ENCODE data around the gene ABT1. TPM values are rescaled to one million over a fixed set of nuclear protein-coding genes. Genes with fewer than 3 reads are reported as not detected.

Gene ABT1
- polyA plus RNA-seq, 1 of the 3 experiments (the other 2 are of a cell fraction) = 15.4 TPM

DNA sequence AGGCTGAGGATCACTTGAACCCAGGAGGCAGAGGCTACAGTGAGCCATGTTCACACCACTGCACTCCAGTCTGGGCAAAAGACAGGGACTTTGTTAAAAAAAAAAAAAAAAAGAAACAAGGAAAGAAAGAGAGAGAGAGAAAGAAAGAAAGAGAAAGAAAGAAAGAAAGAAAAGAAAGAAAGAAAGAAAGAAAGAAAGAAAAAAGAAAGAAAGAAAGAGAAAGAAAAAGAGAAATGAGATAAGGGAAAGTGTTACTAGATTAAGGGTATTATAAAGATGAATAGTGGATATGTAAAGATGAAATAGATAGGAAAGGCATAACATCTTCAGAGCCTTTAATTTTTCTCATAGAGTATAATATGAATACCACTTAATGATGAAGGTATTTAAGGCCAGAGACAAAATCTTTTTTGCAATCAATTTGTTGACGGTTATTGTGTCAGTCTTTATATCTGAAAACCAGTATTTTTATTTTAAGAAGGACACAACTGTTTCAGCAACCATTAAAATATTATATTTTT is 26.6 kb downstream of the ABT1 start:
- no peak for DNase-seq
- TF ChIP-seq RFX5 (IDR thresholded peaks at IDR 0.05; ENCODE audit: low read length) (no peak), SMC3 (IDR thresholded peaks at IDR 0.05; ENCODE audit: low read depth, low read length) (no peak), CHD2 (IDR thresholded peaks at IDR 0.05; ENCODE audit: low read length, partially characterized antibody) (no peak), TCF12 (IDR thresholded peaks at IDR 0.05) (no peak), GABPA (IDR thresholded peaks at IDR 0.05; ENCODE audit: low read depth) (no peak), ELF1 (IDR thresholded peaks at IDR 0.05) (no peak), RAD21 (IDR thresholded peaks at IDR 0.05; ENCODE audit: low read length) (no peak), TEAD4 (IDR thresholded peaks at IDR 0.05; ENCODE audit: borderline replicate concordance, insufficient read depth) (no peak)
- TF ChIP-seq, protein P1, sequence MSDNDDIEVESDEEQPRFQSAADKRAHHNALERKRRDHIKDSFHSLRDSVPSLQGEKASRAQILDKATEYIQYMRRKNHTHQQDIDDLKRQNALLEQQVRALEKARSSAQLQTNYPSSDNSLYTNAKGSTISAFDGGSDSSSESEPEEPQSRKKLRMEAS (IDR thresholded peaks at IDR 0.05; ENCODE audit: low read depth) = no peak
- TF ChIP-seq, protein P2, sequence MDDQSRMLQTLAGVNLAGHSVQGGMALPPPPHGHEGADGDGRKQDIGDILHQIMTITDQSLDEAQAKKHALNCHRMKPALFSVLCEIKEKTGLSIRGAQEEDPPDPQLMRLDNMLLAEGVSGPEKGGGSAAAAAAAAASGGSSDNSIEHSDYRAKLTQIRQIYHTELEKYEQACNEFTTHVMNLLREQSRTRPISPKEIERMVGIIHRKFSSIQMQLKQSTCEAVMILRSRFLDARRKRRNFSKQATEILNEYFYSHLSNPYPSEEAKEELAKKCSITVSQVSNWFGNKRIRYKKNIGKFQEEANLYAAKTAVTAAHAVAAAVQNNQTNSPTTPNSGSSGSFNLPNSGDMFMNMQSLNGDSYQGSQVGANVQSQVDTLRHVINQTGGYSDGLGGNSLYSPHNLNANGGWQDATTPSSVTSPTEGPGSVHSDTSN (IDR thresholded peaks at IDR 0.05) = no peak
- TF ChIP-seq, protein P3, sequence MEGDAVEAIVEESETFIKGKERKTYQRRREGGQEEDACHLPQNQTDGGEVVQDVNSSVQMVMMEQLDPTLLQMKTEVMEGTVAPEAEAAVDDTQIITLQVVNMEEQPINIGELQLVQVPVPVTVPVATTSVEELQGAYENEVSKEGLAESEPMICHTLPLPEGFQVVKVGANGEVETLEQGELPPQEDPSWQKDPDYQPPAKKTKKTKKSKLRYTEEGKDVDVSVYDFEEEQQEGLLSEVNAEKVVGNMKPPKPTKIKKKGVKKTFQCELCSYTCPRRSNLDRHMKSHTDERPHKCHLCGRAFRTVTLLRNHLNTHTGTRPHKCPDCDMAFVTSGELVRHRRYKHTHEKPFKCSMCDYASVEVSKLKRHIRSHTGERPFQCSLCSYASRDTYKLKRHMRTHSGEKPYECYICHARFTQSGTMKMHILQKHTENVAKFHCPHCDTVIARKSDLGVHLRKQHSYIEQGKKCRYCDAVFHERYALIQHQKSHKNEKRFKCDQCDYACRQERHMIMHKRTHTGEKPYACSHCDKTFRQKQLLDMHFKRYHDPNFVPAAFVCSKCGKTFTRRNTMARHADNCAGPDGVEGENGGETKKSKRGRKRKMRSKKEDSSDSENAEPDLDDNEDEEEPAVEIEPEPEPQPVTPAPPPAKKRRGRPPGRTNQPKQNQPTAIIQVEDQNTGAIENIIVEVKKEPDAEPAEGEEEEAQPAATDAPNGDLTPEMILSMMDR (IDR thresholded peaks at IDR 0.05) = no peak
- Histone ChIP-seq H3K9me2 (no peaks in the 10 kb centered on the region), H3K27ac (ENCODE audit: low read depth in 2 of 2, low read length in 1 of 2) (no peak overlapping the region), H2AFZ (ENCODE audit: low read depth) (no peak overlapping the region), H3K4me1 (ENCODE audit: control insufficient read depth in 1 of 2, insufficient read depth in 2 of 2, low read depth in 1 of 2, low read length in 1 of 2) (no peaks in the 10 kb centered on the region), H4K20me1 (ENCODE audit: insufficient read depth) (no peaks in the 10 kb centered on the region), H3K4me2 (no peak overlapping the region), H3K9me3 (0 out of 2 replicates have a peak, but pooled peaks cover 3% of the 10 kb centered on the region), H3K4me3 (ENCODE audit: low read depth in 2 of 2, low read length in 1 of 2) (no peak overlapping the region), H3K79me2 (ENCODE audit: insufficient read depth) (no peaks in the 10 kb centered on the region), H3K36me3 (replicated peaks in 1 of 2; ENCODE audit: control insufficient read depth in 1 of 2, insufficient read depth in 2 of 2, low read length in 1 of 2) (no peaks in the 10 kb centered on the region), H3F3A (replicated peaks; ENCODE audit: insufficient read depth) (no peaks in the 10 kb centered on the region), H3K9ac (no peak overlapping the region), H3K27me3 (ENCODE audit: insufficient read depth) (no peaks in the 10 kb centered on the region)
- CTCF ChIA-PET = no interaction called here
- 22% methylated on average over 1 of the region's 1 CpG for WGBS (ENCODE audit: low lambda C conversion rate)
- POLR2A ChIA-PET = no interaction called here

DNA sequence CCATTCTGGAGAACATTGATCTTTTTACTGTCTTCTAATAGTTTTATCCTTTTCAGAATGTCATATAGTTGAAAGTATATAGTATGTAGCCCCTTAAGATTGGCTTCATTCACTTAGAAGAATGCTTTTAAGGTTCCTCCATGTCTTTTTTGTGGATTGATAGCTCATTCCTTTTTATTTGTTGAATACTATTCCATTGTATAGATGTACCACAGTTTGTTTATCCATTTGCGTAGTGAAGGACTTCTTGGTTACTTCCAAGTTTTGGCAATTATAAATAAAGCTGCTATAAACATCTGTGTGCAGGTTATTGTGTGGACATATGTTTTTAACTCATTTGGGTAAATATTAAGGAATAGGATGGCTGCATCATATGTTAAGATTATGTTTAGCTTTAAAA is 27.8 kb downstream of the ABT1 start:
- Histone ChIP-seq H3K9me3 (0 out of 2 replicates have a peak, but pooled peaks cover 3% of the 10 kb centered on the region), H3K27me3 (ENCODE audit: insufficient read depth) (no peaks in the 10 kb centered on the region), H3K79me2 (ENCODE audit: insufficient read depth) (no peaks in the 10 kb centered on the region), H3K4me3 (ENCODE audit: low read depth in 2 of 2, low read length in 1 of 2) (no peak overlapping the region), H4K20me1 (ENCODE audit: insufficient read depth) (no peaks in the 10 kb centered on the region), H3K36me3 (replicated peaks in 1 of 2; ENCODE audit: control insufficient read depth in 1 of 2, insufficient read depth in 2 of 2, low read length in 1 of 2) (no peaks in the 10 kb centered on the region), H3K9ac (no peak overlapping the region), H3K4me1 (ENCODE audit: control insufficient read depth in 1 of 2, insufficient read depth in 2 of 2, low read depth in 1 of 2, low read length in 1 of 2) (no peaks in the 10 kb centered on the region), H3K9me2 (no peaks in the 10 kb centered on the region), H3K4me2 (no peak overlapping the region), H3F3A (replicated peaks; ENCODE audit: insufficient read depth) (no peaks in the 10 kb centered on the region), H3K27ac (ENCODE audit: low read depth in 2 of 2, low read length in 1 of 2) (no peak overlapping the region), H2AFZ (ENCODE audit: low read depth) (no peak overlapping the region)
- POLR2A ChIA-PET = no interaction called here
- 69% methylated on average over 1 of the region's 1 CpG for WGBS (ENCODE audit: low lambda C conversion rate)
- CTCF ChIA-PET = no interaction called here
- DNase-seq = no peak
- TF ChIP-seq FOSL2 (IDR thresholded peaks at IDR 0.05; ENCODE audit: borderline replicate concordance, low read depth) (no peak), TEAD4 (IDR thresholded peaks at IDR 0.05; ENCODE audit: borderline replicate concordance, insufficient read depth) (no peak), EZH2phosphoT487 (IDR thresholded peaks at IDR 0.05; ENCODE audit: borderline replicate concordance, low read depth) (no peak), TAF1 (IDR thresholded peaks at IDR 0.05; ENCODE audit: borderline replicate concordance, low read depth, low read length) (no peak), POLR2AphosphoS5 (IDR thresholded peaks at IDR 0.05; ENCODE audit: low read depth, low read length) (no peak), RFX5 (IDR thresholded peaks at IDR 0.05; ENCODE audit: low read length) (no peak), TCF12 (IDR thresholded peaks at IDR 0.05) (no peak), YY1 (IDR thresholded peaks at IDR 0.05; ENCODE audit: low read depth) (no peak), MXI1 (IDR thresholded peaks at IDR 0.05; ENCODE audit: low read depth, low read length) (no peak), GATA2 (CRISPR knock-in tag; IDR thresholded peaks at IDR 0.05) (no peak)
- TF ChIP-seq, protein P3 (IDR thresholded peaks at IDR 0.05) = no peak
- TF ChIP-seq, protein P2 (IDR thresholded peaks at IDR 0.05) = no peak
- TF ChIP-seq, protein P4, sequence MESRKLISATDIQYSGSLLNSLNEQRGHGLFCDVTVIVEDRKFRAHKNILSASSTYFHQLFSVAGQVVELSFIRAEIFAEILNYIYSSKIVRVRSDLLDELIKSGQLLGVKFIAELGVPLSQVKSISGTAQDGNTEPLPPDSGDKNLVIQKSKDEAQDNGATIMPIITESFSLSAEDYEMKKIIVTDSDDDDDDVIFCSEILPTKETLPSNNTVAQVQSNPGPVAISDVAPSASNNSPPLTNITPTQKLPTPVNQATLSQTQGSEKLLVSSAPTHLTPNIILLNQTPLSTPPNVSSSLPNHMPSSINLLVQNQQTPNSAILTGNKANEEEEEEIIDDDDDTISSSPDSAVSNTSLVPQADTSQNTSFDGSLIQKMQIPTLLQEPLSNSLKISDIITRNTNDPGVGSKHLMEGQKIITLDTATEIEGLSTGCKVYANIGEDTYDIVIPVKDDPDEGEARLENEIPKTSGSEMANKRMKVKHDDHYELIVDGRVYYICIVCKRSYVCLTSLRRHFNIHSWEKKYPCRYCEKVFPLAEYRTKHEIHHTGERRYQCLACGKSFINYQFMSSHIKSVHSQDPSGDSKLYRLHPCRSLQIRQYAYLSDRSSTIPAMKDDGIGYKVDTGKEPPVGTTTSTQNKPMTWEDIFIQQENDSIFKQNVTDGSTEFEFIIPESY (IDR thresholded peaks at IDR 0.05; ENCODE audit: borderline replicate concordance, low read depth) = no peak

Measured in SK-N-SH (cell line).